PFSK-1 (cell line): Measurements from ENCODE around the gene SLC7A6.

ENCODE experiments used
- FOXP2 ChIP-seq: optimal IDR thresholded peaks from 2 replicates; pipeline ENCODE3; 2011; ENCODE audit warnings: borderline replicate concordance, control low read depth, inconsistent platforms; ENCODE audit not compliant: insufficient read depth; ENCODE audit errors: extremely low read length, extremely low read depth
- POLR2AphosphoS5 ChIP-seq: IDR thresholded peaks from 2 replicates; pipeline ENCODE4 v1.6.1; 2012; ENCODE audit warnings: low read depth, mild to moderate bottlenecking, control low read depth, low read length, moderate library complexity
- SIN3A ChIP-seq: IDR thresholded peaks from 2 replicates; pipeline ENCODE4 v1.6.1; 2012; ENCODE audit warnings: mild to moderate bottlenecking, low read length, moderate library complexity, borderline replicate concordance; ENCODE audit not compliant: insufficient read depth
- TAF1 ChIP-seq: IDR thresholded peaks from 2 replicates; pipeline ENCODE4 v1.6.1; 2012; ENCODE audit warnings: low read length, control low read depth, borderline replicate concordance; ENCODE audit not compliant: insufficient read depth
- TF ChIP-seq, protein P1 (sequence below), 2 experiments: IDR thresholded peaks; 2 replicates each; pipeline versions ENCODE4 v1.6.1 to v1.8.0; 2011 to 2012; ENCODE audit warnings: low read depth in 2 of 2, low read length in 2 of 2, control low read depth in 1 of 2, inconsistent platforms in 1 of 2, mild to moderate bottlenecking in 1 of 2, moderate library complexity in 1 of 2; ENCODE audit not compliant: insufficient read depth in 1 of 2

SLC7A6 gene

DNA sequence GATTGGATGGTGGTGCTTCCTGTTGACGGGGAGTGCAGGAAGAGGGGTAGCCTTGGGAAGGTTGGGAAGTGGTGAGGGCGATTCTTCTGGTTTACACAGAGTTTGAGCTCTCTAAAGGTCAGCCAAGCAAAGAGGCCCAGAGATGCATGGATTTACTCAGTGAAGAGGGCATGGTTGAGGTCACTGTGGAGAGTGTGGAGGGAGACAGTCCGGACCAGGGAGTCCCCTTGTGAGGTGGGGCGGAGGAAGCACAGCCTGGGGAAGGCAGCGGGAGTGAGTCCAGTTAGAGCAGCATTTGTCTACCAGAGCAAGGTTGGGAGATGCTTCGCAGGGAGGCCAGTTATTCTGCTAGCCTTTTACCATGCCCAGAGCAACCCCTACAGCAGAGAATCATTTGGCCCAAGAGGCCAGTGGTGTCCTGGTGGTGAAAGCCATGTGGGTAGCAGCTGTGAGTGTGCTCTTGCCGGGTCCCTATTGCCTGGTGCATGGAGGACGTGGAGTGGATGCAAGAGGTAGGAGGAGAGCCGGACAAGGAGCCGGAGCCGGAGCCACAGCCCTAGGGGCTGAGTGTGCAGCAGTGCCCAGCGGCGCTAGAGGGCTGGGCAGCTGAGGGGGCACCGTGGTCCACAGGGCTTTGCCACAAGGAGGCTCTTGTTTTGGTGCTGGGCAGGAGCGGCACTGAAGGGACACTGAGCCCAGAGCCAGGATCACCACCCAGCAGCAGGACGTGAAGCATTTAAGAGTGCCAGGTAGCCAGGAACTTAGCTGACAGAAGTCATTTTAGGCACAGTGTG is 74.2 kb downstream of the SLC7A6 start:
- TF ChIP-seq FOXP2 = no peak
- TF ChIP-seq, protein P1, sequence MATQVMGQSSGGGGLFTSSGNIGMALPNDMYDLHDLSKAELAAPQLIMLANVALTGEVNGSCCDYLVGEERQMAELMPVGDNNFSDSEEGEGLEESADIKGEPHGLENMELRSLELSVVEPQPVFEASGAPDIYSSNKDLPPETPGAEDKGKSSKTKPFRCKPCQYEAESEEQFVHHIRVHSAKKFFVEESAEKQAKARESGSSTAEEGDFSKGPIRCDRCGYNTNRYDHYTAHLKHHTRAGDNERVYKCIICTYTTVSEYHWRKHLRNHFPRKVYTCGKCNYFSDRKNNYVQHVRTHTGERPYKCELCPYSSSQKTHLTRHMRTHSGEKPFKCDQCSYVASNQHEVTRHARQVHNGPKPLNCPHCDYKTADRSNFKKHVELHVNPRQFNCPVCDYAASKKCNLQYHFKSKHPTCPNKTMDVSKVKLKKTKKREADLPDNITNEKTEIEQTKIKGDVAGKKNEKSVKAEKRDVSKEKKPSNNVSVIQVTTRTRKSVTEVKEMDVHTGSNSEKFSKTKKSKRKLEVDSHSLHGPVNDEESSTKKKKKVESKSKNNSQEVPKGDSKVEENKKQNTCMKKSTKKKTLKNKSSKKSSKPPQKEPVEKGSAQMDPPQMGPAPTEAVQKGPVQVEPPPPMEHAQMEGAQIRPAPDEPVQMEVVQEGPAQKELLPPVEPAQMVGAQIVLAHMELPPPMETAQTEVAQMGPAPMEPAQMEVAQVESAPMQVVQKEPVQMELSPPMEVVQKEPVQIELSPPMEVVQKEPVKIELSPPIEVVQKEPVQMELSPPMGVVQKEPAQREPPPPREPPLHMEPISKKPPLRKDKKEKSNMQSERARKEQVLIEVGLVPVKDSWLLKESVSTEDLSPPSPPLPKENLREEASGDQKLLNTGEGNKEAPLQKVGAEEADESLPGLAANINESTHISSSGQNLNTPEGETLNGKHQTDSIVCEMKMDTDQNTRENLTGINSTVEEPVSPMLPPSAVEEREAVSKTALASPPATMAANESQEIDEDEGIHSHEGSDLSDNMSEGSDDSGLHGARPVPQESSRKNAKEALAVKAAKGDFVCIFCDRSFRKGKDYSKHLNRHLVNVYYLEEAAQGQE (IDR thresholded peaks at IDR 0.05; ENCODE audit: insufficient read depth in 1 of 2, low read depth in 2 of 2, low read length in 2 of 2) = no peak
- TF ChIP-seq TAF1 = no peak
- no peak for TF ChIP-seq SIN3A
- no peak for TF ChIP-seq POLR2AphosphoS5

DNA sequence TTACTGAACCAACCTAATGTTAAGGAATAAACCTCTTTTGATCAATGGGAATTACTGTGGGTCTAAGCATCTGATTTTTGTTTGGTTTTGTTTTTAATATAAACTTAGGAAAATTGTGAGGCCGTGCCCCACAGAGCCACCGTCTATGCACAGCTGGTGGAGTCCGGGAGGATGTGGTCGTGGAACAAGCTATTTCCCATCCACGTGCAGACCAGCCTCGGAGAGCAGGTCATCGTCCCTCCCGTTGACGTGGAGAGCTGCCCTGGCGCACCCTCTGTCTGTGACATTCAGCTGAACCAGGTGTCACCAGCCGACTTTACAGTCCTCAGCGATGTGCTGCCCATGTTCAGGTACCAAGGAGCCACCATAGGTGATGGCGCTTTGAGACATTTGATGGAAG is 74.9 kb downstream of the SLC7A6 start:
- TF ChIP-seq TAF1 (no peak), FOXP2 (no peak), SIN3A (no peak), POLR2AphosphoS5 (no peak)
- TF ChIP-seq, protein P1 (IDR thresholded peaks at IDR 0.05; ENCODE audit: insufficient read depth in 1 of 2, low read depth in 2 of 2, low read length in 2 of 2) = no peak

DNA sequence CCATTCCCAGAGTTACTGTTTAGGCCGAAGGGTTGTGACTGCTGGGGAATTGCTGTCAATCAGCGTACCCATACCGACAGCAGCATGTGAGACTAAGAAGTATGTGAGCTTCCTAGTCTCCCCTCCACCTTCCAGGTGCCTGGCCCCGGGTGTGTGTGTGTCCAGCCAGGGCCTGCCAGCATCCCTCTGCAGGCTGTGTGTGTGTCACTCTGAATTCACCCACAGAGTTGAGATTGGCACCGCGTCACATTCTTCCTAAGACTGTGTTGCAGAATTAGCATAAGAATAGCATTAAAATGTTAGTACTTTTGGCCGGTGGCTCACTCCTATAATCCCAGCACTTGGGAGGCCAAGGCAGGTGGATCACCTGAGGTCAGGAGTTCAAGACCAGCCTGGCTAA is 78.3 kb downstream of the SLC7A6 start:
- no peak for TF ChIP-seq POLR2AphosphoS5
- TF ChIP-seq SIN3A = no peak
- TF ChIP-seq, protein P1 (IDR thresholded peaks at IDR 0.05; ENCODE audit: insufficient read depth in 1 of 2, low read depth in 2 of 2, low read length in 2 of 2) = no peak
- TF ChIP-seq TAF1 = no peak
- no peak for TF ChIP-seq FOXP2

DNA sequence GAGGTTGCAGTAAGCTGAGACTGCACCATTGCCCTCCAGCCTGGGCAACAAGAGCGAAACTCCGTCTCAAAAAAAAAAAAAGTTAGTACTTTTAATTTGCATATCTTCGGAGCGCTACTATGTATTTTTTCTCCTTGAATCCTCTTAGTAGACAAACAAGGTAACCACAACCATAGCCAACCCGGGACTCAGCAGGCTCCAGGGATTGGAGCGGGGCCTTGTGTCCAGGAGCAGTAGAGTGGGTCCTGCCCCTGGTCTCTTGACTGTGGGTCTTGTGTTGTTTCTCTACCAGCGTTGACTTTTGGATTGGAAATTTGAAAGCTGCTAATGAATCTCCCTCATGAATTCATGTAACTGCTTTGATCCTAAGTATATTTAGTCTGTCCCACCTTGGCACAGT is 78.8 kb downstream of the SLC7A6 start:
- TF ChIP-seq TAF1 = no peak
- no peak for TF ChIP-seq FOXP2
- TF ChIP-seq SIN3A = no peak
- TF ChIP-seq POLR2AphosphoS5 = no peak
- TF ChIP-seq, protein P1 (IDR thresholded peaks at IDR 0.05; ENCODE audit: insufficient read depth in 1 of 2, low read depth in 2 of 2, low read length in 2 of 2) = no peak
